ENCODE results near the gene PIAS1. TPM values are rescaled to one million over a fixed set of nuclear protein-coding genes. Genes with fewer than 3 reads are reported as not detected.

PIAS1 gene
- total RNA-seq, 1 experiment from 2014 or later: 29.7 TPM

DNA sequence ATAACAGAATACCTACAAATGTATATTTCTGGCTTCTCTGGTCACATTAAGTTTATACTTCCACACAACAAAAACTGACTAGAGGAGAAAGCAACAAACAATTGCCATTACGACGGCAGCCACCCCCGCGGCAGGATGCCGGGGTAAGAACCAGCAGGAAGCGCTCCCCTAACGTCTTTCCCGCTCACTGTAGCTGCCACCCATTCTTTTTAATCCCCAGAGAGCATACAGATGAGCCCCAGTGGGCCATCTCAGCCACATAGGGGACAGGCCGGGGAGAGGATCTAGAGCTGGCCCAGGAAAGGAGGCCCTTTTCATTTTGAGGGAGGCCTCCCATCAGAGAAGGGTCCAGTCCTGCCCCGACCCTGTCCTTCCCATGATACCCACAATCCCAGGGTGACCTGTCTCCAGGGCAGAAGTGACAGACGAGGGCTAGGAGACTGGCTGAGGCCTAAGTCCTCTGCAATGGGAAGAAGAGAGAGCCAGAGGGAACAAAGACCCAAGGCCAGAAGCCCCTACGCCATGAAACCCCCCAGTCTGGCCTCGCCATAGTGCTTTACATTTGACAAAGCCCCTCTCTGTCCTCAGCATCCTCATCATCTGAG lies 154.6 kb downstream of the PIAS1 start:
- no peak overlapping the region for H3K4me3 Mint-ChIP-seq
- CTCF ChIA-PET: interaction anchor here (0.6 kb wide), 1 partner anchor 14 kb away, joined by 3 read pairs; no protein-coding TSS in a partner anchor
- peaks cover under 1% of the 10 kb centered on the region; the same call in 1 of the 2 replicates for H3K36me3 Mint-ChIP-seq
- no peaks in the 10 kb centered on the region for H3K27me3 Mint-ChIP-seq (ENCODE audit: low read depth)
- TF ChIP-seq ZBTB21 (CRISPR knock-in tag; IDR thresholded peaks at IDR 0.05; ENCODE audit: borderline replicate concordance): no peak
- TF ChIP-seq, protein P1, sequence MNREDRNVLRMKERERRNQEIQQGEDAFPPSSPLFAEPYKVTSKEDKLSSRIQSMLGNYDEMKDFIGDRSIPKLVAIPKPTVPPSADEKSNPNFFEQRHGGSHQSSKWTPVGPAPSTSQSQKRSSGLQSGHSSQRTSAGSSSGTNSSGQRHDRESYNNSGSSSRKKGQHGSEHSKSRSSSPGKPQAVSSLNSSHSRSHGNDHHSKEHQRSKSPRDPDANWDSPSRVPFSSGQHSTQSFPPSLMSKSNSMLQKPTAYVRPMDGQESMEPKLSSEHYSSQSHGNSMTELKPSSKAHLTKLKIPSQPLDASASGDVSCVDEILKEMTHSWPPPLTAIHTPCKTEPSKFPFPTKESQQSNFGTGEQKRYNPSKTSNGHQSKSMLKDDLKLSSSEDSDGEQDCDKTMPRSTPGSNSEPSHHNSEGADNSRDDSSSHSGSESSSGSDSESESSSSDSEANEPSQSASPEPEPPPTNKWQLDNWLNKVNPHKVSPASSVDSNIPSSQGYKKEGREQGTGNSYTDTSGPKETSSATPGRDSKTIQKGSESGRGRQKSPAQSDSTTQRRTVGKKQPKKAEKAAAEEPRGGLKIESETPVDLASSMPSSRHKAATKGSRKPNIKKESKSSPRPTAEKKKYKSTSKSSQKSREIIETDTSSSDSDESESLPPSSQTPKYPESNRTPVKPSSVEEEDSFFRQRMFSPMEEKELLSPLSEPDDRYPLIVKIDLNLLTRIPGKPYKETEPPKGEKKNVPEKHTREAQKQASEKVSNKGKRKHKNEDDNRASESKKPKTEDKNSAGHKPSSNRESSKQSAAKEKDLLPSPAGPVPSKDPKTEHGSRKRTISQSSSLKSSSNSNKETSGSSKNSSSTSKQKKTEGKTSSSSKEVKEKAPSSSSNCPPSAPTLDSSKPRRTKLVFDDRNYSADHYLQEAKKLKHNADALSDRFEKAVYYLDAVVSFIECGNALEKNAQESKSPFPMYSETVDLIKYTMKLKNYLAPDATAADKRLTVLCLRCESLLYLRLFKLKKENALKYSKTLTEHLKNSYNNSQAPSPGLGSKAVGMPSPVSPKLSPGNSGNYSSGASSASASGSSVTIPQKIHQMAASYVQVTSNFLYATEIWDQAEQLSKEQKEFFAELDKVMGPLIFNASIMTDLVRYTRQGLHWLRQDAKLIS (CRISPR knock-in tag; IDR thresholded peaks at IDR 0.05; ENCODE audit: borderline replicate concordance): no peak
- TF ChIP-seq PRRX2 (CRISPR knock-in tag; IDR thresholded peaks at IDR 0.05): no peak
- TF ChIP-seq, protein P2, sequence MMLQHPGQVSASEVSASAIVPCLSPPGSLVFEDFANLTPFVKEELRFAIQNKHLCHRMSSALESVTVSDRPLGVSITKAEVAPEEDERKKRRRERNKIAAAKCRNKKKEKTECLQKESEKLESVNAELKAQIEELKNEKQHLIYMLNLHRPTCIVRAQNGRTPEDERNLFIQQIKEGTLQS (CRISPR knock-in tag; conservative IDR thresholded peaks at IDR 0.05): no peak
- no peak for TF ChIP-seq ZNF138 (CRISPR knock-in tag; conservative IDR thresholded peaks at IDR 0.05)
- no peak for ATAC-seq
- POLR2A ChIA-PET: no interaction called here
- no peaks in the 10 kb centered on the region for H3K9me3 Mint-ChIP-seq
- no peak for DNase-seq (ENCODE audit: low spot score)
- peaks cover 31% of the 10 kb centered on the region for H3K4me1 Mint-ChIP-seq
- no peak overlapping the region for H3K27ac Mint-ChIP-seq

DNA sequence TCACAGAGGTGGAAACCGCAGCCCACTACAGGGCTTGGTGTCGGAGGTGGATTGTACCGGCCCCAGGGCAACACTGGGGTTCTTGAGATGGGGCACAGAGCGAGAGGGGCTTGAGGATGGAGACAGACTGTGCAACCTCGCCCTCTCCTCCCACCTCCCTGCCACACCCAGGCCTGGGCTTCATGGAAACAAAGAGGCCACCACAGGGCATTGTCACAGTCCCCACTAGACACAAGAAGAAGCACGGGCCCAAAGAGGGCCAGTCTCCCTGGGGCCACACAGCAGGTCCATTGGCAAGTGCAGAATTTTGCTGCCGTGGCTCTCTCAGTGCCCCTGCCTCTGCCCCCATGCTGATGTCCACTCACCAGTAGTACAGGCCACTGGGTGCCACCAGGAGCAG lies 155.2 kb downstream of the PIAS1 start:
- Mint-ChIP-seq H3K36me3 (peaks cover 4% of the 10 kb centered on the region; the same call in 1 of the 2 replicates), H3K9me3 (no peaks in the 10 kb centered on the region), H3K4me3 (no peak overlapping the region), H3K4me1 (peaks cover 31% of the 10 kb centered on the region), H3K27ac (no peak overlapping the region), H3K27me3 (ENCODE audit: low read depth) (no peaks in the 10 kb centered on the region)
- DNase-seq (ENCODE audit: low spot score) (no peak), ATAC-seq (no peak)
- ChIA-PET POLR2A (no interaction called here), CTCF (no interaction called here)
- TF ChIP-seq, protein P1 (CRISPR knock-in tag; IDR thresholded peaks at IDR 0.05; ENCODE audit: borderline replicate concordance): no peak
- no peak for TF ChIP-seq CBFB (CRISPR knock-in tag; IDR thresholded peaks at IDR 0.05; ENCODE audit: low read depth)
- no peak for TF ChIP-seq NFYB (CRISPR knock-in tag; conservative IDR thresholded peaks at IDR 0.05; ENCODE audit: low read depth)
- TF ChIP-seq FOXK1 (CRISPR knock-in tag; IDR thresholded peaks at IDR 0.05): no peak
- no peak for TF ChIP-seq GTF2I (CRISPR knock-in tag; conservative IDR thresholded peaks at IDR 0.05)
- TF ChIP-seq, protein P3, sequence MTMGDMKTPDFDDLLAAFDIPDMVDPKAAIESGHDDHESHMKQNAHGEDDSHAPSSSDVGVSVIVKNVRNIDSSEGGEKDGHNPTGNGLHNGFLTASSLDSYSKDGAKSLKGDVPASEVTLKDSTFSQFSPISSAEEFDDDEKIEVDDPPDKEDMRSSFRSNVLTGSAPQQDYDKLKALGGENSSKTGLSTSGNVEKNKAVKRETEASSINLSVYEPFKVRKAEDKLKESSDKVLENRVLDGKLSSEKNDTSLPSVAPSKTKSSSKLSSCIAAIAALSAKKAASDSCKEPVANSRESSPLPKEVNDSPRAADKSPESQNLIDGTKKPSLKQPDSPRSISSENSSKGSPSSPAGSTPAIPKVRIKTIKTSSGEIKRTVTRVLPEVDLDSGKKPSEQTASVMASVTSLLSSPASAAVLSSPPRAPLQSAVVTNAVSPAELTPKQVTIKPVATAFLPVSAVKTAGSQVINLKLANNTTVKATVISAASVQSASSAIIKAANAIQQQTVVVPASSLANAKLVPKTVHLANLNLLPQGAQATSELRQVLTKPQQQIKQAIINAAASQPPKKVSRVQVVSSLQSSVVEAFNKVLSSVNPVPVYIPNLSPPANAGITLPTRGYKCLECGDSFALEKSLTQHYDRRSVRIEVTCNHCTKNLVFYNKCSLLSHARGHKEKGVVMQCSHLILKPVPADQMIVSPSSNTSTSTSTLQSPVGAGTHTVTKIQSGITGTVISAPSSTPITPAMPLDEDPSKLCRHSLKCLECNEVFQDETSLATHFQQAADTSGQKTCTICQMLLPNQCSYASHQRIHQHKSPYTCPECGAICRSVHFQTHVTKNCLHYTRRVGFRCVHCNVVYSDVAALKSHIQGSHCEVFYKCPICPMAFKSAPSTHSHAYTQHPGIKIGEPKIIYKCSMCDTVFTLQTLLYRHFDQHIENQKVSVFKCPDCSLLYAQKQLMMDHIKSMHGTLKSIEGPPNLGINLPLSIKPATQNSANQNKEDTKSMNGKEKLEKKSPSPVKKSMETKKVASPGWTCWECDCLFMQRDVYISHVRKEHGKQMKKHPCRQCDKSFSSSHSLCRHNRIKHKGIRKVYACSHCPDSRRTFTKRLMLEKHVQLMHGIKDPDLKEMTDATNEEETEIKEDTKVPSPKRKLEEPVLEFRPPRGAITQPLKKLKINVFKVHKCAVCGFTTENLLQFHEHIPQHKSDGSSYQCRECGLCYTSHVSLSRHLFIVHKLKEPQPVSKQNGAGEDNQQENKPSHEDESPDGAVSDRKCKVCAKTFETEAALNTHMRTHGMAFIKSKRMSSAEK (CRISPR knock-in tag; IDR thresholded peaks at IDR 0.05; ENCODE audit: borderline replicate concordance): no peak
- no peak for TF ChIP-seq ZNF396 (CRISPR knock-in tag; IDR thresholded peaks at IDR 0.05; ENCODE audit: borderline replicate concordance)
- no peak for TF ChIP-seq NR3C1 (CRISPR knock-in tag; conservative IDR thresholded peaks at IDR 0.05; ENCODE audit: low read depth)
- no peak for TF ChIP-seq OVOL2 (CRISPR knock-in tag; IDR thresholded peaks at IDR 0.05; ENCODE audit: borderline replicate concordance)
- TF ChIP-seq RORB (CRISPR knock-in tag; IDR thresholded peaks at IDR 0.05): no peak
- no peak for TF ChIP-seq ZNF263 (CRISPR knock-in tag; IDR thresholded peaks at IDR 0.05; ENCODE audit: low read depth)
- TF ChIP-seq, protein P4, sequence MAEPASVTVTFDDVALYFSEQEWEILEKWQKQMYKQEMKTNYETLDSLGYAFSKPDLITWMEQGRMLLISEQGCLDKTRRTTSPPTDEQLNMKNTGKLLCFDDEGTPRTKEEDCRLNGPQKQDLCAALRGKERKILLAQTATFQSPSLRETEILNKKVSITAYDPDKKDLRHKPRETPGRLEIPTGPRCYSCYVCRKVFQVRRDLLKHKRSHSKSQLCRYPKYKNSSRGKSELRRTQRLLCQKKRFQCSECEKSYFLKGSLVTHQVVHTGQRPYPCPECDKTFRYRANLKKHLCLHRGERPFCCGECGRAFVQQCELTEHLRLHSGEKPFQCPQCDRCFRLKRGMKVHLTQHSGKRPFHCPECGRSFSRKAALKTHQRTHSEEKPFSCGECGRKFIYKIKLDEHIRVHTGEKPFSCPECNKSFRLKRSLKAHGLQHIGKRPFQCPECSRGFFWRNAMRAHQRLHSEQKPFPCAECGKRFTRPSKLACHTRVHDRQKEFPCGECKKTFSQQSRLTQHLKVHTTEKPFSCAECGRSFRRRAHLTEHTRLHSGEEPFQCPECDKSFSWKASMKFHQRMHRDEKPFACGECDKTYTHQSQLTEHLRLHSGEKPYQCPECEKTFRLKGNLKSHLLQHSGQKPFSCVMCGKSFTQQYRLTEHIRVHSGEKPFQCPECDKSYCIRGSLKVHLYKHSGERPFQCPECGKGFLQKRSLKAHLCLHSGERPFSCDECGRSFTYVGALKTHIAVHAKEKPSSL (CRISPR knock-in tag; conservative IDR thresholded peaks at IDR 0.05): no peak
- TF ChIP-seq GRHL2 (CRISPR knock-in tag; IDR thresholded peaks at IDR 0.05; ENCODE audit: insufficient replicate concordance, severe bottlenecking): no peak
- TF ChIP-seq ZNF138 (CRISPR knock-in tag; conservative IDR thresholded peaks at IDR 0.05): no peak
- no peak for TF ChIP-seq HMGA2 (CRISPR knock-in tag; IDR thresholded peaks at IDR 0.05)
- TF ChIP-seq CREB1 (CRISPR knock-in tag; IDR thresholded peaks at IDR 0.05): no peak
- TF ChIP-seq NFATC4 (CRISPR knock-in tag; IDR thresholded peaks at IDR 0.05): no peak
- no peak for TF ChIP-seq ZNF232 (CRISPR knock-in tag; IDR thresholded peaks at IDR 0.05)

All from WTC11 (cell line).